Stimulated activated CD4-positive, alpha-beta T cell treated with anti-CD3 and anti-CD28 coated beads, Interleukin-4, amount 100 ng/mL, for 24 hours (primary cell): ENCODE data around the gene PRRC2B.
A peak's percentile ranks its signal among the peaks of the same experiment; 100 is the strongest.
"Not testable (repeated sequence)": the region's sequence is repeated elsewhere in the genome, so short reads cannot be mapped to it uniquely, and the experiment has no call there.

ENCODE experiments used
- DNase-seq: peaks from one replicate; pipeline ENCODE4 v3.0.0-alpha.2; 2020

PRRC2B gene

GRCh38 chr9:131387394-131387793 is 6.5 kb upstream of the PRRC2B start:
- DNase-seq, result no peak

DNA sequence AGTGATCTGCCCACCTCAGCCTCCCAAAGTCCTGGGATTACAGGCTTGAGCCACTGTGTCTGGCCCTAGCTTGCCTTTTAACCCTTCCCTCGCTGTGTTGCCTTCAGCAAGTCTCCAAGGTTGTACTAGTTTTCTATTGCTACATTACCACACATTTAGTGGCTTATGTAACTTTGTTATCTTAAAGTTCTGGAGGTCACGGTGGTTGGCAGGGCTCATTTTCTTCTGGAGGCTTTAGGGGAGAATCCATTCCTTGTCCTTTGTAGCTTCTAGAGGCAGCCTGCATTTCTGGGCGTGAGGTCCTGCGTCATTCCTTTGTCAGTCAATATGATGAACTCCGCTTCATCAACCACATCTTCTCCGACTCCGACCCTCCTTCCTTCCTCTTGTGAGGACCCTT is 2.9 kb upstream of the PRRC2B start:
- DNase-seq, result no peak

- no peak for DNase-seq
Observed at GRCh38 chr9:131391504-131391903, 2.4 kb upstream of the PRRC2B start.

- DNase-seq, result peak; percentile 47
Observed at GRCh38 chr9:131394464-131395156, 724 bp downstream of the PRRC2B start.

GRCh38 chr9:131395157-131396098 is 1.5 kb downstream of the PRRC2B start:
- DNase-seq, result peak; percentile 84

- DNase-seq, result not testable (repeated sequence)
Observed at GRCh38 chr9:131396099-131396479, 2.2 kb downstream of the PRRC2B start.

GRCh38 chr9:131396626-131397025 is 2.7 kb downstream of the PRRC2B start:
- DNase-seq, result no peak

GRCh38 chr9:131397100-131397790 is 3.4 kb downstream of the PRRC2B start:
- DNase-seq, result no peak

DNA sequence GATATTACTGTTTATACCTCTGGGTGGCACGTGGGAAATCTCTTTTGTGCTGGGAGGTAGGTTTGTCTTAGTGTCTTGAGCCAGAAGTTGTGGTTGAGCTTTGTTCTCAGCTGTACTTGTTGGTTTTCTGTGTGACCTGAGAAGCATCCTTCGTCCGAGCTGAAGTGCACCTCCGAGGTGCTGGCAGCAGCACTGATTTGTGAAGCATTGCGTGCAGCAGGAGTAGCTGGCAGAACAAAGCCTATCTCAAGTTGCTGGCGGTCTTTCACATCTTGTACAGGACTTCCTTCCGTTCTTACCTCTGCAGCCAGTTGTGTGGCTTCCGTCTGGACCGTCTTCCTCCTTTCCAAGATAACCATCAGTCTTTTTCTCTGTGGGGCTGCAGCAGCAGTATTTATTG is 4.3 kb downstream of the PRRC2B start:
- peak; percentile 43 for DNase-seq

DNA sequence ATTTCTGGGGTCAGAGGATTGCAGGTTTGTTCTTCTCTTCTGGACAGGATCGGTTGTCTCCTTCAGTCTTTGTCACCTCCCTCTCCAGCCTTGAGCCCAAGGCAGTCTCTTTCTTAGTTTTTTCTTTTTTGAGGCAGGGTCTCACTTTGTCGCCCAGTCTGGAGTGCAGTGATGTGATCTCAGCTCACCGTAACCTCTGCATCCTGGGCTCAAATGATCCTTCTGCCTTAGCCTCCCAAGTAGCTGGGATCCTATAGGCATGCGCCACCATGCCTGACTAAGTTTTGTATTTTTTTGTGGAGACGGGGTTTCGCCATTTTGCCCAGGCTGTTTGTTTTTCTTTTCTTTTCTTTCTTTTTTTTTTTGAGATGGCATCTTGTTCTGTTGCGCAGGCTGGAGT is 6.1 kb downstream of the PRRC2B start:
- no peak for DNase-seq

- no peak for DNase-seq
Observed at GRCh38 chr9:131400627-131401026, 6.7 kb downstream of the PRRC2B start.

- DNase-seq, result no peak
Observed at GRCh38 chr9:131402073-131402472, 8.2 kb downstream of the PRRC2B start.

DNA sequence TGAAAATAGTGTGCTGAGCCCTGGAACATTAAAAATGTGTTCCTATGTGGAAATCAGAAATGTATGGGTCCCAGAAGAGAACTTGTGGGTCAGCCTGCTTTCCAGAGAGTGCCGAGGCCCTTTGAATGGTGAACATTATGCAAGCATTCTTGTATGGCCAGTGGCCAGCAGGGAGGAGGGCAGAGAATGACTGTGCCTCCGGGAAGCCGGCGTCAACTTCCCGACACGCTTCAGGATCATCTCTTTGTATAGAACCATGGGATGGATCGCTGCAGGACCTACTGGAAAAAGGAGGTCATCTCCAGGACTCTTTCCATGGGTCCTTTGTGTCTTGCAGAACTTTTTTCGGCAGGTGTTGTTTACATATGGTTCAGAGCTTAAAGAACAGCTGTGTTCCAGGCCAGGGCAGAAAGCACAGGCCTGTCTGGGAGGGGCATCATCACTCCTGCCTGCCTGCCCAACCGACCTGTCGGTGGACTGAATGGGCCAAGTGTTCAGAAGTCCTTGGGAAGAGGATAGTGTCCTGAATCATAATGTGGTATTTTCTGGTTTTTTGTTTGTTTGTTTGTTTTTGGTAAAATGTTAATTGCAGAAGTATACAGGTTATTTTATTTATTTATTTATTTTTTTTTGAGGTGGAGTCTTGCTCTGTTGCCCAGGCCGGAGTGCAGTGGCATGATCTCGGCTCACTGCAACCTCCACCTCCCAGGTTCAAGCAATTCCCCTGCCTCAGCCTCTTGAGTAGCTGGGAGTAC is 9.0 kb downstream of the PRRC2B start:
- DNase-seq, result no peak

DNA sequence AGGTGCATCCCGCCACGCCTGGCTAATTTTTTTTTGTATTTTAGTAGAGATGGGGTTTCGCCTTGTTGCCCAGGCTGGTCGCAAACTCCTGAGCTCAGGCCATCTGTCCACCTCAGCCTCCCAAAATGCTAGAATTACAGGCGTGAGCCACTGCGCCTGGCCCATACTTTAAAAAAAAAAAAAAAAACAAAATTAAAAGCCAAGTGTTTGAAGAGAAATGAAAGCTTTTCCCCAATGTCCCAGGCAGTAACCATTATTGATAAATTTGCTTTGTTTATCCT is 9.5 kb downstream of the PRRC2B start:
- no peak for DNase-seq

GRCh38 chr9:131404581-131404980 is 10.7 kb downstream of the PRRC2B start:
- no peak for DNase-seq

GRCh38 chr9:131404987-131405386 is 11.1 kb downstream of the PRRC2B start:
- DNase-seq, result no peak

DNA sequence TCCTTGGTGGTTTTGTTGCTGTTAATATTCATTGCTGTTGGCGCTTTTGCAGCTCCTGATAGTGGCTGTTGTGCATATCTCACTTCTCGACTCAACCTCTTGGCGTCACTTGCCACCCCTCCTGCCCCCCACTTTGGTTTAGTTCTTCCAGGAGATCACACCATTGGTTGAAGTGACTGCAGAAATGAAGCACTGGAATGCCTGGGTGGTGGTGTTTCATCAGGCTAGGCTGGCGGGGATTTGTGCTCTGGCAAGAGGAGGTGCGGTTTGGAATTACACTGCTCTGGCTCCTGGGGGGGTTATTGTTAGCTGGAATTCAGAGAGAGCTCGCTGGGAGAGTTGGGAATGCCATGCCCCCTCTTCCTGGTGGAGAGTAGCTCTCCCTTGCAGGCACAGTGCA is 11.5 kb downstream of the PRRC2B start:
- no peak for DNase-seq

GRCh38 chr9:131405858-131406537 is 12.1 kb downstream of the PRRC2B start:
- no peak for DNase-seq

GRCh38 chr9:131406563-131407436 is 12.9 kb downstream of the PRRC2B start:
- no peak for DNase-seq

GRCh38 chr9:131407717-131408195 is 13.9 kb downstream of the PRRC2B start:
- DNase-seq, result peak; percentile 32

DNA sequence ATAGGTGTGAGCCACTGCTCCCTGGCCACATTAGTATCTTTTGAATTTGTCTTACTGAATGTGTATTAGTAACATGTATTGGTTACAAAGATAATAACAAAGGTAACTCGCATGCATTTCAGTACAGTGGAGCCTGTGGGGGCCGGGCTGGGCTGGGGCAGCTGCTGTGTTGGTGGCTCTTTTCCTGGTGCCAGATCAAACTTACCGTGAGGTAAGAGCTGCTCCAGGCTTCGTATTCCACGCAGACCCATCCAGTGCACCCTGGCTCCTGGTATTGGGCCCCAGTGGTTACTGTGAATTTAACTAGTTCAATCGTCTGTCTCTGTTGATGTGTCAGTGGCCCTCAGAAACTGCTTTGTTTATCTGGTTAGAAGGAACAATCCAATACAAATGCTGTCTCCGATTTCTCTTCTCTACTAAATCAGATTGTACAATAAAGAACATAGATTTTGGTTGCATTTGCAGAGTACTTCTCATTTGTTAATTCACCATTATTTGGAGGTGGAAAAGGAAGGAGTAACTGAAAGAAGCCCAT is 15.6 kb downstream of the PRRC2B start:
- DNase-seq, result no peak
